Measurements from ENCODE around the gene NDFIP1.

NDFIP1 gene

GRCh38 chr5:142095035-142095434 is 13.5 kb upstream of the NDFIP1 start:
- peak in 1 of 2 donors; percentile 41 for DNase-seq

DNA sequence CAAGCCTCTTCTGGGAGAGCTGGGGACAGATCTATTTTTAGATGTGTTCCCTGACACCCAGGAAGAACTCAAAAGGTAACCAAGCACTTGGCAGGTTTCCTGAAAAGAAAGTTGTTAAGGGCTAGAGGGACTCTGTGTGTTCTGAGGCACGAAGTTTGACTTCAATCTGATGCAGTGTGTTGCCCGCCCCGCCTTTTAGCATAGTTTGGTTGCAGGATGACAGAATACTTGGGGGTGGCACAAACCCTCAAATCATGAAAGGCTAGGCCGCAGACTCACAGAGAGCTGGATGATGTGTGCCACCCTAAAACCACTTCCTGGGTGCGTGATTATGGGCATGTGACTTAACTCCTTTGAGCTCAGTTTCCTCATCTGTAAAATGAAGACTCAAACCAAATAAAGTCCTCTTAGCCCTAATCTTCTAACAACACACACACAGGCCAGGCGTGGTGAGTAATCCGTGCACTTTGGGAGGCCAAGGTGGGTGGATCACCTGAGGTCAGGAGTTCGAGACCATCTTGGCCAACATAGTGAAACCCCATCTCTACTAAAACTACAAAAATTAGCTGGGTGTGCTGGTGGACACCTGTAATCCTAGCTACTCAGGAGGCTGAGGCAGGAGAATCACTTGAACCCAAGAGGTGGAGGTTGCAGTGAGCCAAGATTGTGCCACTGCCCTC is 12.8 kb upstream of the NDFIP1 start:
- peak; percentile 82 to 89 for DNase-seq

DNA sequence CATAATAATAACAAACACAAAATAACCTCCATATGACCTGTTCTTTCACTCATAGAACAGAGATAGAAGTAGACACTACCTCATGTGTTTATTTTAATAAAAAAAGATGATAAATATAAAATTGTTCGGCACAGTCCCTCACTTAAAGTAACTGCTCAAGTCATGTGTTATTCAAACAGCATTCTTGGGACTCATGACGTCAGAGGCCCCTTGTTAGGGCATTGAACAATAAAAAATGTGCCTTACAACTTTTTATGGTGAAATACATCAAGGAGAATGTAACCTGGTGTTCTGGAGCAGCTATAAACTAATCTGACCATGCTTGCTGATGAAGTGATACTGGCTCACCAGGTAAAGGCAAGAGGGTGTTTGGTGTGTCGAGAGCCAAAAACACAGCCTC is 12.2 kb upstream of the NDFIP1 start:
- DNase-seq = peak; percentile 28

- peak in 1 of 2 donors; percentile 11 for DNase-seq
Observed at GRCh38 chr5:142097681-142098080, 10.9 kb upstream of the NDFIP1 start.

GRCh38 chr5:142098275-142098674 is 10.3 kb upstream of the NDFIP1 start:
- no peak for DNase-seq

GRCh38 chr5:142098931-142099330 is 9.6 kb upstream of the NDFIP1 start:
- no peak for DNase-seq

DNA sequence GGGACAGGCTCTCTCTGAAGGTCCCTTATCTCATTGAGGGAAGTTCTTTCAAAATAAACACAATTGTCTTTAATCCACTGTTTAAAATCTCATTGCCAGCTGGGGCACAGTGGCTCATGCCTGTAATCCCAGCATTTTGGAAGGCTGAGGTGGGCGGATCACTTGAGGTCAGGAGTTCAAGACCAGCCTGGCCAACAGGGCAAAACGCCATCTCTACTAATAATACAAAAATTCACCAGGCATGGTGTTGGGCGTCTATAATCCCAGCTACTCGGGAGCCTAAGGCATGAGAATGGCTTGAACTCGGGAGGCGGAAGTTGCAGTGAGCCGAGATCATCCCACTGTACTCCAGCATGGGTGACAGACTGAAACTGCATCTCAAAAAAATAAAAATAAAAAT is 8.3 kb upstream of the NDFIP1 start:
- DNase-seq = no peak

GRCh38 chr5:142102980-142103740 is 5.4 kb upstream of the NDFIP1 start:
- DNase-seq = no peak

DNA sequence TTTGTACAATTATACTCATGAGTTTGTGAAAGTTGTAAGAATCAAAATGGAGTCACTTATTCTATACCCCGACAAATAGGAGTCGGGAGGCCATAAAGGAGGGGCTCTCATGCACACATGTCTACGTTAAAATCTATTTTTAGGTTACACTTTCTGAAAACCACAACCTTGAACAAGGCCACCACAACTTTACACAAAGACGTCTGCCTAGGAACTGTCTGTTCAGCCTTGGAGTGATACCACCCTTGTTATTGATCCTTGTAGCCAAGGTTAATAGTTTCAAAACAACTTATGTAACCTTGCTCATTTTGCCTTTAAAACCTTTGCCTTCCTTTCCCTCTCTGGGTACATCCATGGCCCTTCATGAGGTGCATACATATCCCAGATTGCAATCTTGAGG is 4.1 kb upstream of the NDFIP1 start:
- DNase-seq = peak; percentile 67 to 76

GRCh38 chr5:142106061-142106460 is 2.5 kb upstream of the NDFIP1 start:
- DNase-seq = no peak

- DNase-seq = no peak
Observed at GRCh38 chr5:142107036-142107735, 1.4 kb upstream of the NDFIP1 start.

DNA sequence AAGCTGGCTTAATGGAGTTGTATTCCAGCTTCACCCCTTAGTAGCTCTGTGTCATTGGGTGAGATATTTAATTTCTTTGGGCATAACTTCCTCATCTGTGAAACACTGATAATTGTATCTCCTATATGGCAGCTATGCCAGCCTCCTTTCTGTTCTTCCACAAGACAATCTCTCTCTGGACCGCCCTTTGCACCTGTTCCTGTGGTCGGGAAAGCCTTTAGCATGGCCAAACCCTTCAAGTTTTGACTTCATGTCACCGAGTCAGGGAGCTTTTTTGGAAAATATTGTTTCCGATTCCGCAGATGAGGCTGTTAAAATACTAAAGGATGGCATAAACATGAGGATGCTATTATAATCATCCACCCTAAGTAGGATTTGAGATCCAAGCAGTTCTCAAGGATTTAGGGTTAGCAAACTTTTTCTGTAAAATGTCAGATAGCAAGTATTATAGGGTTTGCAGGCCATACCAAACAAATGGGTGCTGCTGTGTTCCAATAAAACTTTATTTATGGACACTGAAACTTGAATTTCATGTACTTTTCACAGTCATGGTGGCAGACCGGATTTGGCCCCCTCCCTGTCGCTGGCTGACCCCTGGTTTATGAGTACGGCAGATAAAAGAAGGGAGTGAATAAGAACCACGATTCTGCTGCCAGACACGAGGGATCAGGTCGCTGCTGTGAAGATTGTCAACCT is 695 bp upstream of the NDFIP1 start:
- no peak for DNase-seq

- peak; percentile 33 to 69 for DNase-seq
Observed at GRCh38 chr5:142109331-142110045, 909 bp downstream of the NDFIP1 start.

DNA sequence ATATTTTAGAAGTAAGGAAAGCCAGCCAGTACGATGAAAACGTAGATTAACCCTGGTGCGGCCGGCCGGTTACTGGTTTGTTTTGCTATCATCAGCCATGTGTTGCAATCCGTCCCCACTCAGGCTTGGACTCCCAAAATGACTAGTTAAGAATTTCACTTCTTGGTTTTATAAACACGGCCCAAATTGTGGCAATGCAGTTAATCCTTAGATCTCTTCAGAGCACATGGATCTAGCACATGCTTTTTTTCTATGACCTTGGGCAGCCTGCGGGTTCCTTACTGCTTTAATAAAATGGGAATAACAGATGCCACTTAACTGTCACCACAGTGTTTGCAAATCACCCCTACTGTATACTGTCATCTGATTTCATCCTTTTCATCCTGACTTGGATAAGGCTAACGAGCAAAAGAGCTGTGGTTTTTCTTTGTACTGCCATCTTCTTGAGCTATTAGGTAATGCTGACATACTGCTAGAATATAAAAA is 1.5 kb downstream of the NDFIP1 start:
- DNase-seq = peak in 1 of 2 donors; percentile 33

GRCh38 chr5:142110988-142111687 is 2.6 kb downstream of the NDFIP1 start:
- no peak for DNase-seq

GRCh38 chr5:142114687-142115086 is 6.1 kb downstream of the NDFIP1 start:
- no peak for DNase-seq

DNA sequence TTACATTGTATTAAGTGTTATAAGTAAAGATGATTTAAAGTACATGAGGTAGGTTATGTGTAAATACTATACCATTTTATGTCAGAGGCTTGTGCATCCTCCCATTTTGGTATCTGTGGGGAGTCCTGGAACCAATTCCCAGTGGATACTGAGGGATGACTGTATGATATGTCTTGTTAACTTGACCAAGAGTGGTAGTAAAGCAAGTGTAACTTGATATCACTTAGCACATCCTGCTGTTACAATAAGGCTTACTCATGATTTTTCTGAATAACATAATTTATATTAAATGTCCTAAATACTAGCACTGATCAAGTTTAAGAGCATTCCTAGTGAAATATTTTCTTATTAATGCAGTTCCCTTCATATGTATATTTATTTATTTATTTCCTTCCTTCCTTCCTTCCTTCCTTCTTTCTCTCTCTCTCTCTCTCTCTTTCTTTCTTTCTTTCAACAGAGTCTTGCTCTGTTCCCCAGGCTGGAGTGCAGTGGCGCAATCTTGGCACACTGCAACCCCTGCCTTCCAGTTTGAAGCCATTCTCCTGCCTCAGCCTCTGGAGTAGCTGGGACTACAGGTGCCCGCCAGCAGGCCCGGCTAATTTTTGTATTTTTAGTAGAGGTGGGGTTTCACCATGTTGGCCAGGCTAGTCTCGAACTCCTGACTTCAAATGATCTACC is 7.5 kb downstream of the NDFIP1 start:
- no peak for DNase-seq

DNA sequence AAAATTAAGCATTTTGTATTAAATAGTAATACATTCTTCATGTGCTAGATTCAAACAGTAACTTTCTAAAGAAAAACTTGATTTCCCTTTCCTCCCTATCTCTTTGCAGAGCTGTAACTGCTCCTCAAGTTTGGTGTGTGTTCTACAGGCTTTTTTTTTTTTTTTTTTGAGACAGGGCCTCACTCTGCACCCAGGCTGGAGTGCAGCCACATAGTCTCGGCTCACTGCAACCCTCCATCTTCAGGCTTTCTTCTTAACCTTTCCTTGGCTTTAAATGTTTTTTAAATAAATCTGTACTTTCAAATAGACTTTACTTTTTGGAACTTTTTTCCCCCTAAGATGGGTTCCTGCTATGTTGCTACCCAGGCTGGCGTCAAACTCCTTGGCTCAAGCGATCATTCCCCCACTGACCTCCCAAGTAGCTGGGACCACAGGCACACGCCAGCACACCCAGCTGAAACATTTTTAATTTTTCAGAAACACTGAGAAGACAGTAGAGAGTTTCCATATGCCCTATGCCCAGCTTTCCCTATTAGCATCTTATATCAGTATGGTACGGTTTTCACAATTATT is 9.1 kb downstream of the NDFIP1 start:
- DNase-seq = no peak

DNA sequence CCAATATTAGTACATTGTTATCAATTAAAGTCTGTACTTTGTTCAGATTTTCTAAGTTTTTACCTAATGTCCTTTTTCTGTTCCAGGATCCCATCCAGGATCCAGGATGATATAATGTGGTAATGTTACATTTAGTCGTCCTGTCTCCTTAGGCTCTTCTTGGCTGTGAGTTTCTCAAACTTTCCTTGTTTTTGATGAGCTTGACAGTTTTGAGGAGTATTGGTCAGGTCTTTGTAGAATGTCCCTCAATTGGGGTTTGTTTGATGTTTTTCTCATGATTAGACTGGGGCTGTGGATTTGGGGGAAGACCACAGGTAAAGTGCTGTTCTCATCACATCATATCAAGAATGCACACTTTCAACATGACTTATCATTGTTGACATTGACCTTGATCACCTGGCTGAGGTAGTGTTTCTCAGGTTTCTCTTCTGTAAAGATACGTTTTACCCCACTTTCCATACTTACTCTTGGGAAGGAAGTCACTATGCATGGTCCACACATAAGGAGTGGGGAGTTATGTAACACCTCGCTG is 9.6 kb downstream of the NDFIP1 start:
- no peak for DNase-seq

GRCh38 chr5:142119051-142119625 is 10.6 kb downstream of the NDFIP1 start:
- no peak for DNase-seq
